Keratinocyte (primary cell): ENCODE results near the gene LIN7B. TPM values are rescaled to one million over a fixed set of nuclear protein-coding genes. Genes with fewer than 3 reads are reported as not detected.
A peak's percentile ranks its signal among the peaks of the same experiment; 100 is the strongest.
"Not testable (repeated sequence)": the region's sequence is repeated elsewhere in the genome, so short reads cannot be mapped to it uniquely, and the experiment has no call there.

Source experiments
- DNase-seq: peaks from one replicate; pipeline ENCODE4 v3.0.0-alpha.2; 2011; ENCODE audit warnings: low read depth, missing footprints, low spot score
- FAIRE-seq: peaks from 2 replicates; lab custom pipeline; 2011; peaks lifted over from hg19 to GRCh38; lab: Jason Lieb, UNC
- H2AFZ ChIP-seq: 2 replicates; pipeline ENCODE4 v1.6.0; 2012; ENCODE audit warnings: low read length, control low read depth, inconsistent platforms; ENCODE audit not compliant: control insufficient read depth
- H3K27ac ChIP-seq: 2 replicates; pipeline ENCODE4 v1.5.1; 2011; ENCODE audit warnings: low read length; ENCODE audit not compliant: control insufficient read depth, insufficient read depth
- H3K27me3 ChIP-seq: 3 replicates; pipeline ENCODE4 v1.6.0; 2011; ENCODE audit warnings: low read length; ENCODE audit not compliant: control insufficient read depth, insufficient read depth; ENCODE audit errors: extremely low read depth
- H3K36me3 ChIP-seq, 2 experiments: 2 replicates in 1 of 2; 3 replicates in 1 of 2; pipeline ENCODE4 v1.5.1; 2011; ENCODE audit warnings: low read length in 2 of 2, mild to moderate bottlenecking in 1 of 2; ENCODE audit not compliant: control insufficient read depth in 2 of 2, insufficient read depth in 2 of 2; ENCODE audit errors: extremely low read depth in 1 of 2
- H3K4me1 ChIP-seq: 3 replicates; pipeline ENCODE4 v1.5.1; 2011; ENCODE audit warnings: low read length; ENCODE audit not compliant: control insufficient read depth, insufficient read depth; ENCODE audit errors: extremely low read depth
- H3K4me2 ChIP-seq: 3 replicates; pipeline ENCODE4 v1.6.0; 2011; ENCODE audit warnings: low read depth, low read length; ENCODE audit not compliant: control insufficient read depth, insufficient read depth; ENCODE audit errors: extremely low read depth
- H3K4me3 ChIP-seq, 3 experiments: fragments of 200-600 bp in 1 of 3; sonication (generic) in 1 of 3; 2 replicates in 2 of 3; 3 replicates in 1 of 3; pipeline ENCODE4 v1.5.1; 2011 to 2016; ENCODE audit warnings: low read length in 3 of 3, mild to moderate bottlenecking in 3 of 3, control low read depth in 2 of 3, inconsistent platforms in 1 of 3, low read depth in 1 of 3, mixed read lengths in 1 of 3, mixed run types in 1 of 3, moderate library complexity in 1 of 3; ENCODE audit not compliant: control insufficient read depth in 2 of 3, insufficient read depth in 2 of 3; ENCODE audit errors: extremely low read depth in 1 of 3
- H3K79me2 ChIP-seq: 2 replicates; pipeline ENCODE4 v1.6.0; 2012; ENCODE audit warnings: low read length; ENCODE audit not compliant: control insufficient read depth, insufficient read depth
- H3K9ac ChIP-seq: 3 replicates; pipeline ENCODE4 v1.6.0; 2011; ENCODE audit warnings: low read length; ENCODE audit not compliant: control insufficient read depth, insufficient read depth; ENCODE audit errors: extremely low read depth
- H3K9me1 ChIP-seq: 3 replicates; pipeline ENCODE4 v1.6.0; 2011; ENCODE audit warnings: low read length; ENCODE audit not compliant: control insufficient read depth, insufficient read depth; ENCODE audit errors: extremely low read depth
- H3K9me3 ChIP-seq: 2 replicates; pipeline ENCODE4 v1.5.1; 2012; ENCODE audit warnings: low read depth, low read length; ENCODE audit not compliant: control insufficient read depth
- H4K20me1 ChIP-seq: 3 replicates; pipeline ENCODE4 v1.6.0; 2011; ENCODE audit warnings: low read length; ENCODE audit not compliant: control insufficient read depth, insufficient read depth; ENCODE audit errors: extremely low read depth
- CTCF ChIP-seq, 3 experiments: IDR thresholded peaks in 1 of 3; conservative IDR thresholded peaks in 1 of 3; optimal IDR thresholded peaks in 1 of 3; 2 replicates in 2 of 3; 3 replicates in 1 of 3; pipeline versions ENCODE3 to v1.5.1; 2011; ENCODE audit warnings: low read length in 3 of 3, mild to moderate bottlenecking in 3 of 3, moderate library complexity in 2 of 3, control low read depth in 1 of 3, inconsistent platforms in 1 of 3; ENCODE audit not compliant: insufficient read depth in 2 of 3; ENCODE audit errors: extremely low read depth in 1 of 3
- EZH2 ChIP-seq: IDR thresholded peaks from one replicate; pipeline ENCODE4 v1.6.1; 2012; ENCODE audit warnings: inconsistent platforms, mild to moderate bottlenecking, low read length, moderate library complexity
- dilution Hi-C: fragments of 300-500 bp; cut with MboI; formaldehyde crosslinking; loops from one replicate; pipeline ENCODE4 v1.7.0; 2020; ENCODE audit warnings: low sequenced_read_pairs; ENCODE audit not compliant: extremely low pct_ligation_motif_present
- polyA plus RNA-seq, 5 experiments: library from polyadenylated mRNA; depleted of rRNA in 3 of 5; stranded (reverse) in 3 of 5; stranded (forward) in 1 of 5; unstranded in 1 of 5; fragments of >200 nt; gene quantifications; 1 replicate in 1 of 5; 2 replicates in 3 of 5; 3 replicates in 1 of 5; pipeline versions ENCODE4 v1.2.1 to v1.2.3, GENCODE V29; 2011 to 2012; ENCODE audit warnings: missing spikeins in 2 of 5, low read depth in 1 of 5, low replicate concordance in 1 of 5

LIN7B gene
- polyA plus RNA-seq, 1 donor (not counting 4 experiments of a cell fraction or from before 2014, with no cell fraction given) = 1.6 TPM

- dilution Hi-C loops = no loop called here
Observed at GRCh38 chr19:49120868-49121267, 6.7 kb downstream of the LIN7B start.

GRCh38 chr19:49121841-49122240, 7.7 kb downstream of the LIN7B start:
- H3K9me3 ChIP-seq, H3K9me1 ChIP-seq, dilution Hi-C loops, H3K9ac ChIP-seq, H3K79me2 ChIP-seq, H3K27ac ChIP-seq, FAIRE-seq, H3K36me3 ChIP-seq, H4K20me1 ChIP-seq, DNase-seq, H3K4me3 ChIP-seq, H2AFZ ChIP-seq, H3K27me3 ChIP-seq, H3K4me2 ChIP-seq: not testable (repeated sequence)
- H3K4me1 ChIP-seq = peaks cover 16% of the 10 kb centered on the region

More at GRCh38 chr19:49120868-49121267, 6.7 kb downstream of the LIN7B start:
- H3K9me1 ChIP-seq = no peaks in the 10 kb centered on the region
- H3K27ac ChIP-seq = no peak overlapping the region
- H3K4me3 ChIP-seq = no peak overlapping the region
- no peak overlapping the region for H2AFZ ChIP-seq
- no peaks in the 10 kb centered on the region for H4K20me1 ChIP-seq
- TF ChIP-seq EZH2 (no peak), CTCF (optimal IDR thresholded peaks at IDR 0.05 in 1 of 3, IDR thresholded peaks at IDR 0.05 in 1 of 3, conservative IDR thresholded peaks at IDR 0.05 in 1 of 3; ENCODE audit: extremely low read depth in 1 of 3, insufficient read depth in 2 of 3, low read length in 3 of 3) (no peak)
- H3K36me3 ChIP-seq = no peaks in the 10 kb centered on the region
- peak overlapping the region; percentile 88 for H3K4me2 ChIP-seq
- H3K4me1 ChIP-seq = peaks cover 16% of the 10 kb centered on the region
- H3K9ac ChIP-seq = no peak overlapping the region
- H3K27me3 ChIP-seq = no peaks in the 10 kb centered on the region
- H3K79me2 ChIP-seq = no peaks in the 10 kb centered on the region
- DNase-seq = no peak
- H3K9me3 ChIP-seq = no peaks in the 10 kb centered on the region
- FAIRE-seq = no peak

GRCh38 chr19:49123285-49123684, 9.1 kb downstream of the LIN7B start:
- H3K4me1 ChIP-seq = peaks cover 12% of the 10 kb centered on the region
- dilution Hi-C loops, H3K36me3 ChIP-seq, H3K9me3 ChIP-seq, H3K9ac ChIP-seq, H3K79me2 ChIP-seq, DNase-seq, FAIRE-seq, H3K27ac ChIP-seq, H2AFZ ChIP-seq, H3K27me3 ChIP-seq, H3K4me3 ChIP-seq, H3K4me2 ChIP-seq, H3K9me1 ChIP-seq, H4K20me1 ChIP-seq: not testable (repeated sequence)
